Mononuclear cell (primary cell): ENCODE data around the gene CSH1. TPM values are rescaled to one million over a fixed set of nuclear protein-coding genes. Genes with fewer than 3 reads are reported as not detected.
"Not testable (repeated sequence)": the region's sequence is repeated elsewhere in the genome, so short reads cannot be mapped to it uniquely, and the experiment has no call there.

ENCODE experiments used
- H3K27me3 ChIP-seq: 2 replicates; pipeline ENCODE4 v1.6.0; 2011; ENCODE audit warnings: low read length, control low read depth; ENCODE audit not compliant: insufficient read depth
- H3K4me1 ChIP-seq: 2 replicates; pipeline ENCODE4 v1.5.1; 2011; ENCODE audit warnings: mild to moderate bottlenecking, low read length, control low read depth; ENCODE audit not compliant: insufficient read depth
- H3K4me3 ChIP-seq: 2 replicates; pipeline ENCODE4 v1.5.1; 2011; ENCODE audit warnings: mild to moderate bottlenecking, low read length, moderate library complexity
- H3K9me3 ChIP-seq: 2 replicates; pipeline ENCODE4 v1.5.1; 2011; ENCODE audit warnings: low read depth, mild to moderate bottlenecking, control low read depth, low read length
- total RNA-seq: library from RNA; depleted of rRNA; stranded (reverse); fragments of >200 nt; gene quantifications from one replicate; pipeline ENCODE4 v1.2.3, GENCODE V29; 2012

The CSH1 gene
- total RNA-seq = not detected

GRCh38 chr17:63896524-63897354, at the start of gene CSH1:
Gene CSH1, minus strand, starts transcription at chr17:63896574. Its CDS starts 63 bp downstream, at chr17:63896511.
- H3K27me3 ChIP-seq, H3K9me3 ChIP-seq, H3K4me3 ChIP-seq, H3K4me1 ChIP-seq: not testable (repeated sequence)

DNA sequence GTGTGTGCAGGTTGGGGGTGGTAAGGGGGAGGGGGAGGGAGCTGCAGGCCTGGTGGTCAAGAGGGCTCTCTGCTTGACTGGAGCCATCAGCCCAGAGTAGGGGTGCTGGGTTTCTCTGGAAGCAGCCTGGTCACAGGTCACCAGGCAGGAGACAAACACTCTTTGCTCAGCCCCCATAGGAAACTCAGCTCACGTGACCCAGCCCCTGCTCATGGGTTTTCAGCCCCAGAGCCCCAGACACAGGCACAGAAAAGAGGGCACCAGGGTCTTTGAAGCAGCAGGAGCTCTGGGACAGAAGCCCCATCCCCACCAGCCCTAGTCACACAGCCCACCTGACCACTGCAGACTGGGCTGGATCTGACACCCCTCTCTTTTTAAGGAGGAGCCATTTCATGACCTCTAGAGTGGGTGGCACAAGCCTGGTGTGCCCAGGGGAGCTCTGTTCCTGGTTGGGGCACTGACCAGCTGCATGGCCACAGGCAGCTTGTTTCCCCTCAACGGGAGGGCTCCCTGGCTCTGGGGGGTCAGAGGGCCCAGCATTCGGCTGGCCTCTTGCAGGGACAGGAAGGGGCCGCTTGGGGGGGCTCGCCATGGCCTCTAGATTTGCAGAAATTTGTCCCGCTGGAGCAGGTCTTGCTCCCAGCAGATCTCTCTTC, 49.5 kb upstream of the CSH1 start:
- Histone ChIP-seq H3K4me3 (no peak overlapping the region), H3K9me3 (no peaks in the 10 kb centered on the region), H3K27me3 (no peaks in the 10 kb centered on the region), H3K4me1 (peaks cover 21% of the 10 kb centered on the region)

DNA sequence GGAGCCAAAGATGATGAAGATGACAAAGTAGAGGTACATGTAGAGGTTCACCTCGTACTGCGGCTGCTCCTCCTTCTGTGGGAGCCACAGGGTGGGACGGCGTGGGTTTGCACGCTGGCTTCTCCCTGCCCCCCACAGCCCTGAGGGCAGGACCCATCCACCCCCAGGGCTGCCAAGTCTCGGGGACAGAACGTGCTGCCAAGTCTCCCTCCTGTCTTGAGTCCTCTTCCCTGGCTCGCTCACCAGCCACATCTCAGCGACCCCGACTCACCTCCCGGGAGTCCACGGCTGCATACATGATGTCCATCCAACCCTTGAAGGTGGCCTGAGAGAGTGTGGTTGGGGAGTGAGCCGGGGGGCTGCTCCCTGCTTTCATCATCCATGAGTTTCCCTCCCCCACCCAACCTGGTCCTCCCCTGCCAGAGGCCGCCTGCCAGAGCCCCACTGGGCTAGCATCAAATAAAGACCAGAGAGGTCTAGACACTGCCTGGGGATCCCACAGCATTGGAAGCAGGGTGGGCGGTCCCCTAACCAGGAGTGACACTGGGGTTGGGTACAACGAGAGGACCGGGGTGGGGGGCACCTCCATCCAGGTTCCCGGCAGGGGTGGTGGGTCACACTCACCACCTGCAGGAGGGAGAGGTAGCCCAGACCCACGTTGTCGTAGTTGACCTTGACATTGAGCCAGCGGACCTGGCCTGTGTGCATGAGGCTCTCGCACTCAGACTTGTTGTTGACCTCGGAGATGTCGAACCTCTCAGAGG, 48.5 kb upstream of the CSH1 start:
- Histone ChIP-seq H3K9me3 (no peaks in the 10 kb centered on the region), H3K4me3 (no peak overlapping the region), H3K4me1 (peaks cover 16% of the 10 kb centered on the region), H3K27me3 (no peaks in the 10 kb centered on the region)

DNA sequence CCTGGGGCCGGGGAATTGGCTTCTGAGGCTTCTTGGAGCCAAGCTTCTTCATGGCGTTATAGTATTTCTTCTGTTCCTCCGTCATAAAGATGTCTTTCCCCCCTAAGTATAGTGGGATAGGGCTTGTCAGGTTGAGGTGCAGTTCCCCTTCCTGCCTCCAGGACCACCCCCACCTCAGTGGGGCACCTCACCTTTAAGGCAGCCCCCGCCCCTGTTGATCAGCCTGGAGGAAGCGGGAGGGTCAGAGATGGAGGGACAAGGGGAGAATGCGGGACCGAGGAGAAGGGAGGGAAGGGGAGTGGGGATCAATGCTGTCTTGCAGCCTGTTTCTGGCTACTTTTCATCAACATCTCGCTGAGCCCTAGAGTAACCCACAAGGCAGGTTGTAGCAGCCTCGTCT, 47.4 kb upstream of the CSH1 start:
- H3K4me1 ChIP-seq = peaks cover 20% of the 10 kb centered on the region

DNA sequence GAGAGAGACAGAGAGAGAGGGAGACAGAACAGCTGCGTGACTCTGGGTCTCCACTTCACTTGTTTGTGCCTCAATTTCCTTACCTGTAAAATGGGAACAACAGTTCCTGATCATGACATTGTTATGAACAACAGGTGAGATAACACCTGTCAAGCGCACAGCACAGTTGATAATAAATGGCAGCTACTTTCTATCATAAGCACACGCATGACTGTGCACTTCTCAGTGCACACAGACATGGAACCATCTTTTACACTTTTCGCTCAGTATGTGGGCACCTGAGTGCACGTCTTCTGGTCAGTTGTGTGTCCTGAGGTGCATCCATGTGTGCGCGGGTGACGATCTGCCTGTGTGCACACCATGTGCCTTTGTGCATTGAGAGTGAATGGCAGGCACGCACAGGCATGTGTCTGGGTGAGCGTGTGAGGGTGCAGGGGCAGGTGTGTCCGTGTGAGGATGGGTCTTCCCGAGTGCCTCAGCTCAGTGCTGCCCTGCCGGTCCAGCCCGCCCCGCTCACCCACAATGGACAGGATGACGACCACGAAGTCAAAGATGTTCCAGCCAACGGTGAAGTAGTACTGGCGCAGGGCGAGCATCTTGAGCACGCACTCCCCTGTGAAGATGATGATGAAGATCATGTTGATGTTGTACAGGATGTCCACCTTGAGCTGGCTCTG, 46.1 kb upstream of the CSH1 start:
- Histone ChIP-seq H3K27me3 (no peaks in the 10 kb centered on the region), H3K4me3 (no peak overlapping the region), H3K9me3 (no peaks in the 10 kb centered on the region), H3K4me1 (peaks cover 25% of the 10 kb centered on the region)

More for the DNA sequence above, 47.4 kb upstream of the CSH1 start:
- H3K9me3 ChIP-seq = no peaks in the 10 kb centered on the region
- H3K27me3 ChIP-seq = no peaks in the 10 kb centered on the region
- H3K4me3 ChIP-seq = no peak overlapping the region

GRCh38 chr17:63941751-63942150, 45.4 kb upstream of the CSH1 start:
- no peaks in the 10 kb centered on the region for H3K9me3 ChIP-seq
- H3K4me3 ChIP-seq = no peak overlapping the region
- H3K4me1 ChIP-seq = peaks cover 19% of the 10 kb centered on the region
- H3K27me3 ChIP-seq = no peaks in the 10 kb centered on the region

GRCh38 chr17:63941162-63941561, 44.8 kb upstream of the CSH1 start:
- H3K9me3 ChIP-seq = no peaks in the 10 kb centered on the region
- peaks cover 14% of the 10 kb centered on the region for H3K4me1 ChIP-seq
- H3K4me3 ChIP-seq = no peak overlapping the region
- no peaks in the 10 kb centered on the region for H3K27me3 ChIP-seq

- peaks cover 9% of the 10 kb centered on the region for H3K4me1 ChIP-seq
- no peaks in the 10 kb centered on the region for H3K9me3 ChIP-seq
- H3K4me3 ChIP-seq = no peak overlapping the region
- H3K27me3 ChIP-seq = no peaks in the 10 kb centered on the region
These were observed 44.2 kb upstream of the CSH1 start for GRCh38 chr17:63940584-63940983.

DNA sequence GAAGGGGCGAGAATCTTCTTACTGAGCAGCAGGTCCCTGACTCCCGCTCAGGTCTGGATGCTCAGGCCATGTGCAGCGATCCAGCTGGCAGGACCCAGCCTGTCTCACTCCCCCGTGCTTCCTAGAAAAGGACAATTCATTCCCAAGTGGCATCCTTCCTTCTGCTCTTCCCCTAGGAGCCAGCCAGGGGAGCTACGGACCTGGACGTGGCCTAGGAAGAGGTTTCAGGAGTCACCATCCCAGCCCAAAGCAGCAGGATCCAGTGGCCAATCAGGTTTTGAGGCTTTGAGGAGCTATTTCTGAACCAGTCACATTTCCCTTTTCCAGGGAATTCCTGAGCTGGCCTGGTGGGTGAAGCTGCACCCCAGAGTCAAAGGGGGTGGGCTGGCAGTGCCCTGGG, 43.5 kb upstream of the CSH1 start:
- Histone ChIP-seq H3K4me3 (no peak overlapping the region), H3K27me3 (no peaks in the 10 kb centered on the region), H3K9me3 (no peaks in the 10 kb centered on the region), H3K4me1 (peaks cover 12% of the 10 kb centered on the region)

GRCh38 chr17:63939401-63939800, 43.0 kb upstream of the CSH1 start:
- Histone ChIP-seq H3K27me3 (no peaks in the 10 kb centered on the region), H3K4me3 (no peak overlapping the region), H3K9me3 (no peaks in the 10 kb centered on the region), H3K4me1 (peaks cover 16% of the 10 kb centered on the region)

GRCh38 chr17:63937920-63938319, 41.5 kb upstream of the CSH1 start:
- H3K4me1 ChIP-seq = peaks cover 22% of the 10 kb centered on the region

GRCh38 chr17:63937319-63937718, 40.9 kb upstream of the CSH1 start:
- Histone ChIP-seq H3K4me3 (no peak overlapping the region), H3K9me3 (no peaks in the 10 kb centered on the region), H3K27me3 (no peaks in the 10 kb centered on the region), H3K4me1 (peaks cover 27% of the 10 kb centered on the region)

More at GRCh38 chr17:63937920-63938319, 41.5 kb upstream of the CSH1 start:
- no peaks in the 10 kb centered on the region for H3K9me3 ChIP-seq
- no peaks in the 10 kb centered on the region for H3K27me3 ChIP-seq
- no peak overlapping the region for H3K4me3 ChIP-seq

DNA sequence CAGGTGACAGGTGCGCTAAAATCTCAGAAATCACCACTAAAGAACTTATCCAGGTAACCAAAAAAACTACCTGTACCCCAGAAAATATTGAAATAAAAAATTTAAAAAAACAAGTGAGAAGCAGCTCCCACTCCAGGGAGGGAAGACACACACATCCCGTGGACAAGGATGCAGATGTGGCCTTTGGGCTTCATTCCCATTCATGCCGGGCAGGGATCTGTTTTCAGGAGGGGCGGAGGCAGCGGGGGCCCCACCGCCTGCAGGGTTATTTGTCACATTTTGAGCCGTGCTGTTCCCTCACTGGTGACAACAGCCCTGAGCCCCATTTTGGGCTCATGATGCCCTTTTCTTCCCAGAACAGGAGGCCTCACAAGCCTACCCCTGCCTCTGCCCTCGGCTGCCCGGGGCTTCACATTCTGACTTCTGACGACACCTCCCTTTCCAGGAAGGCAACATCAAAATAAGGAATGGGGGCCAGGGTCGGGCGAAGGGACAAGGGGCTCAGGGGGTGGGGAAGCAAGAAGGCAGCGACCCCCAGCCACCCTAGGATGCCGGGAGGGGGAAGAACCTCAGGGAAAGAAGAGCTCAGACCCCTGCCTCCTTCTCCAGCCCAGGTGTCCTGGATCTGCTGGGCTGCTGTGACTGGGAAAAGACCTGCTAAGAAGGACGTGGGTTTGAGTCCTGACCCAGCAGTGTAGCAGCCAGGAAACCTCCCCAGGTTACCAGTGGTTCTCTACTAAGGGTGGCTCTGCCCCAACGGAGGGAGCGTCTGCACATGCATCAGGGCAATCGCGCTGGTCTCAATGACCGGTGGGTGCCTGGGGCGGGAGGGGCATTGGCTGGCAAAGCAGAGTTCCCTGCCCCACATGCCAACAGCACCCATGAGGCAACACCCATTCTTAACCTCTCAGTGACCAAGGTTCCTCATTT, 38.1 kb upstream of the CSH1 start:
- Histone ChIP-seq H3K9me3 (no peaks in the 10 kb centered on the region), H3K27me3 (no peaks in the 10 kb centered on the region), H3K4me3 (no peak overlapping the region), H3K4me1 (peaks cover 48% of the 10 kb centered on the region)

- H3K27me3 ChIP-seq = no peaks in the 10 kb centered on the region
- H3K9me3 ChIP-seq = no peaks in the 10 kb centered on the region
- H3K4me1 ChIP-seq = peaks cover 42% of the 10 kb centered on the region
- no peak overlapping the region for H3K4me3 ChIP-seq
These were observed 37.2 kb upstream of the CSH1 start for GRCh38 chr17:63933598-63933997.
